HG02571 (cell line): Measurements from ENCODE around the gene CDYL.

ENCODE experiments used
- ATAC-seq: cut with Tn5 transposase; IDR thresholded peaks from one replicate; pipeline ENCODE4 v1.9.1; 2021; ENCODE audit warnings: mild to moderate bottlenecking, moderate library complexity; ENCODE audit not compliant: unreplicated experiment

Gene CDYL

GRCh38 chr6:4802312-4802935 lies 26.2 kb downstream of the CDYL start:
- ATAC-seq: peak; percentile 60

GRCh38 chr6:4803343-4803744 lies 27.1 kb downstream of the CDYL start:
- ATAC-seq: no peak

- ATAC-seq: no peak
Measured at GRCh38 chr6:4804095-4804494, 27.9 kb downstream of the CDYL start.

- no peak for ATAC-seq
Measured at GRCh38 chr6:4805553-4806336, 29.5 kb downstream of the CDYL start.

GRCh38 chr6:4806337-4806725 lies 30.1 kb downstream of the CDYL start:
- ATAC-seq: no peak

- no peak for ATAC-seq
Measured at GRCh38 chr6:4806791-4807190, 30.6 kb downstream of the CDYL start.

- no peak for ATAC-seq
Measured at GRCh38 chr6:4808396-4808795, 32.2 kb downstream of the CDYL start.

- no peak for ATAC-seq
Measured at GRCh38 chr6:4809999-4810918, 34.1 kb downstream of the CDYL start.

GRCh38 chr6:4812068-4812467 lies 35.9 kb downstream of the CDYL start:
- no peak for ATAC-seq

- ATAC-seq: no peak
Measured at GRCh38 chr6:4813055-4813454, 36.9 kb downstream of the CDYL start.

GRCh38 chr6:4814212-4814611 lies 38.0 kb downstream of the CDYL start:
- no peak for ATAC-seq

GRCh38 chr6:4814987-4815386 lies 38.8 kb downstream of the CDYL start:
- ATAC-seq: no peak

- no peak for ATAC-seq
Measured at GRCh38 chr6:4815584-4815983, 39.4 kb downstream of the CDYL start.

- ATAC-seq: no peak
Measured at GRCh38 chr6:4816904-4817303, 40.7 kb downstream of the CDYL start.

GRCh38 chr6:4817551-4817950 lies 41.3 kb downstream of the CDYL start:
- ATAC-seq: no peak

- no peak for ATAC-seq
Measured at GRCh38 chr6:4818272-4818938, 42.2 kb downstream of the CDYL start.

GRCh38 chr6:4819706-4820283 lies 43.6 kb downstream of the CDYL start:
- no peak for ATAC-seq

- no peak for ATAC-seq
Measured at GRCh38 chr6:4820704-4821276, 44.6 kb downstream of the CDYL start.

- ATAC-seq: no peak
Measured at GRCh38 chr6:4822476-4822875, 46.3 kb downstream of the CDYL start.

- ATAC-seq: no peak
Measured at GRCh38 chr6:4828187-4828698, 52.0 kb downstream of the CDYL start.
